ENCODE data around the gene PLA2G2C. TPM values are rescaled to one million over a fixed set of nuclear protein-coding genes. Genes with fewer than 3 reads are reported as not detected.

PLA2G2C gene
- total RNA-seq, 4 donors from 2014 or later, result 0.31 to 0.81 TPM; not detected in 2

DNA sequence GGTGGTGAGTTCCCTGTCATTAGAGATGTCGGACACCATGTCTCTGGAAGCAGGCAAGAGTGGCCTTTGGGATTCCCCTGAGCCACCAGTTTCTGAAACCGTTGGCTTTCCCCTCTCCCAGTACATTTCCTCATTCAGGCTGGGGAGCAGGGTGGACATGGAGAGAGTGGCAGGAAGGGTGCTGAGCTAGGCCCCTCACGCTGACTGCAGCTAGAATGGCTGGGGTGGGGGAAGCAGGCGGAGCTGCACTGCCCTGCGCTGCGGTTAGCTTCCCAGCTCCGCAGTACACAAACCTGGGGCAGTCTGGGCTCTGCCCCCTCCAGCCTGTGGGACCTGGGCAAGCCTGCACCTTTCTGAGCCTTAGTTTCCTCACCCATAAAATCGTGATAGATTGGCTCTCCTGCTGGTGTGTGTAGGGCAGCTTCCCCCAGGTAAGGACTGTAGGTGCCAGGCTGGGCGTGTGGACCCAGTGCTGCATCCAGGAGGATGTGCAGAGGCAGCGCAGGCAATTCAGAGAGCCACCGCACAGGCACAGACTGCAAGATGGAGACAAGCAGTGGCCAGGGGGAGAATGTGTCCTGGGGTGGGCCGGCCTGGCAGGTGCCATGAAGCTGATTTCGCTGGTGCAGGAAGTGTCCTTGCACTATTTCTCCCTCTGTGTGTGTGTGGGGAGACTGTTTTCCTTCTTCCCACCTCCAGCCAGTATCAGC, 44.2 kb downstream of the PLA2G2C start:
- Histone ChIP-seq H3K9me3 (no peaks in the 10 kb centered on the region), H3K4me3 (no peak overlapping the region), H3K27ac (no peak overlapping the region), H3K27me3 (peaks cover 33% of the 10 kb centered on the region), H3K4me1 (no peaks in the 10 kb centered on the region), H3K36me3 (no peaks in the 10 kb centered on the region)
- TF ChIP-seq POLR2AphosphoS5 (IDR thresholded peaks at IDR 0.05), result no peak
- WGBS, 2 donors (ENCODE audit: low coverage in 1 of 2), result 79% methylated on average over 3 of the region's 13 CpGs; no CpG with 5 or more reads in 1 of the 2 donors
- no peak for ATAC-seq

DNA sequence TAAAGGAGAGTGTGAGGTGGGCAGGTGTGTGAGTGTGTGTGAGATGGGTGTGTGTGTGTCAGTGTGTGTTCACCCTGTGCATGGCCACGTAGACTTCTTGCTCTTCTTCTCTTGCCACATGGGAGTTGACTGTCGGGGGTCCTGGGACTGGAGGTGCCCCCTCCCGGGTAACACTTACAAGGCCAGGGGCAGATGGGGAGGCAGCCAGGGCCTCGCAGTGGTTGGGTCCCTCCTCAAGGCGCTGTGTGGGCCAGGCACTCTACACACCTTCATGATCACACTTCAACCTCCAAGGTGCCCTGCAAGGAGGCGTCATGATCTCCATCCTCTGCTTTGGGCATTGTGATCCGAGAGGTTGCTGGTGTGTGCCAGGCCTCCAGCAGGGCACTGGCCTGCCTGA, 44.9 kb downstream of the PLA2G2C start:
- no peak for TF ChIP-seq POLR2A (IDR thresholded peaks at IDR 0.05)
- TF ChIP-seq, protein P1, sequence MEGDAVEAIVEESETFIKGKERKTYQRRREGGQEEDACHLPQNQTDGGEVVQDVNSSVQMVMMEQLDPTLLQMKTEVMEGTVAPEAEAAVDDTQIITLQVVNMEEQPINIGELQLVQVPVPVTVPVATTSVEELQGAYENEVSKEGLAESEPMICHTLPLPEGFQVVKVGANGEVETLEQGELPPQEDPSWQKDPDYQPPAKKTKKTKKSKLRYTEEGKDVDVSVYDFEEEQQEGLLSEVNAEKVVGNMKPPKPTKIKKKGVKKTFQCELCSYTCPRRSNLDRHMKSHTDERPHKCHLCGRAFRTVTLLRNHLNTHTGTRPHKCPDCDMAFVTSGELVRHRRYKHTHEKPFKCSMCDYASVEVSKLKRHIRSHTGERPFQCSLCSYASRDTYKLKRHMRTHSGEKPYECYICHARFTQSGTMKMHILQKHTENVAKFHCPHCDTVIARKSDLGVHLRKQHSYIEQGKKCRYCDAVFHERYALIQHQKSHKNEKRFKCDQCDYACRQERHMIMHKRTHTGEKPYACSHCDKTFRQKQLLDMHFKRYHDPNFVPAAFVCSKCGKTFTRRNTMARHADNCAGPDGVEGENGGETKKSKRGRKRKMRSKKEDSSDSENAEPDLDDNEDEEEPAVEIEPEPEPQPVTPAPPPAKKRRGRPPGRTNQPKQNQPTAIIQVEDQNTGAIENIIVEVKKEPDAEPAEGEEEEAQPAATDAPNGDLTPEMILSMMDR (IDR thresholded peaks at IDR 0.05), result no peak
- Histone ChIP-seq H3K4me3 (no peak overlapping the region), H3K9me3 (no peaks in the 10 kb centered on the region), H3K27me3 (peaks cover 36% of the 10 kb centered on the region), H3K36me3 (no peaks in the 10 kb centered on the region), H3K27ac (no peak overlapping the region), H3K4me1 (no peaks in the 10 kb centered on the region)
- no peak for ATAC-seq
- WGBS, 2 donors (ENCODE audit: low coverage in 1 of 2), result 94 to 96% methylated on average over 3 of the region's 7 CpGs

DNA sequence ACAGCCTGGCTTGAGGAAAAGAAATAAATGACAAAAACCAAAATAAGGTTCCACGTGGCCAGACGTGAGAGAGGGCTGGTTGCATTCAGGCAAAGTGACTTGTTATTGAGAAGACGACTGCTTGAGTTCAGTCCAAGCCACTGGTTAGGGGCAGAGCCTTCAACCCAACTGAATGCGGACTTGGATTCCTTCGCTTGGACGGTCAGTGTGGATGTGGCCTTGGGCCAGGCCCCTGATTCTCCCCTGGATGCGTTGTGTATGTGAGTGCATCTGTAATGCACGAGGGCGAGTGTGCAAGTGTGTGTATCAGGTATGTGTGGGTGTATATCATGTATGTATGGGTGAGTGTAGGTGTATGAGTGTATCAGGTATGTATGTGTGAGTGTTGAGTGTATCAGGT, 45.3 kb downstream of the PLA2G2C start:
- WGBS, 2 donors (ENCODE audit: low coverage in 1 of 2), result 78 to 92% methylated on average over 2 to 7 of the region's 9 CpGs

DNA sequence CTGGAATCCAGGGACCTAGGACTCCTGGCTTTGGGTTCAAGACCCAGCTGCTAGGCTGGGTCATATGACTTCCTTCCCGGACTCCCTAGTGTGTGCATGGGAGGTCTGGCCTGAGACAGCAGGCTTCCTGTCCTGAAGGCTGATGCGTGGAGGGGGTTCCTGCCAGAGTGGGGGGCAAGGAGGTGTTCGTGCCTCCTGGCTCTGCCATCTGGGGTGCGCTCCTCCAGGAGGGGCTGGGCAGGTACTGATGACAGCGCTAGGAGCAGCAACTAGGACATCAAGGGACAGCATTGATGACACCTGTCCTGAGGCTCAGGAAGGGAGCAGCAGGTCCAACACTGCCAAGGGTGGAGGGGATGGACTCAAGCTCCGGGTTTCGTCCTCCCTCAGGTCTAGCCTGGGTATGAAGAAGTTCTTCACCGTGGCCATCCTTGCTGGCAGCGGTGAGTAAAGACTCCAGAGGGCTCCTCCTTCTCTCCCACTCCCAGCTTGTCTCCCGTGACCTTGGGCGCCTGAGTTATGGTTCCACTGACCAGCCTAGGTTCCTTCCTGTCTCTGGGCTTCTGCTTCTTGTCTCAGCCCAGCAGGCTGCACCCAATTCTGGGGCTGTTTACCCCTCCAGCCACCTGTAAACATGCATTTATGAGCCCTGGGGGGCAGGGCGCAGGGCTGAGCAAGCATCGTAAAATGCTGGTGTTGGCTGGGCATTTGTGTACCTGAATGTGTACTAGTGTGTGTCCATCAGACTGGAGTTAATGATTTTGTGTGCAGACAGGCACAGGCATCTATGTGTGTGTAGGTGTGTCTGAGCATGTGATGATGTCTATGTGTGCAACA, 46.3 kb downstream of the PLA2G2C start:
- no peak for ATAC-seq
- H3K4me3 ChIP-seq, result no peak overlapping the region
- TF ChIP-seq POLR2AphosphoS5 (IDR thresholded peaks at IDR 0.05), result no peak
- no peak for TF ChIP-seq POLR2A (IDR thresholded peaks at IDR 0.05)
- TF ChIP-seq, protein P1 (IDR thresholded peaks at IDR 0.05), result no peak
- TF ChIP-seq EP300 (IDR thresholded peaks at IDR 0.05), result no peak
- H3K27me3 ChIP-seq, result peaks cover 36% of the 10 kb centered on the region
- H3K9me3 ChIP-seq, result no peaks in the 10 kb centered on the region
- H3K27ac ChIP-seq, result no peak overlapping the region
- H3K4me1 ChIP-seq, result no peaks in the 10 kb centered on the region
- H3K36me3 ChIP-seq, result no peaks in the 10 kb centered on the region
- whole genome bisulfite sequencing, 2 donors (ENCODE audit: low coverage in 1 of 2), result 65 to 90% methylated on average over 6 to 7 of the region's 13 CpGs

More for the DNA sequence above, 45.3 kb downstream of the PLA2G2C start:
- H3K4me1 ChIP-seq, result no peaks in the 10 kb centered on the region
- H3K27me3 ChIP-seq, result peaks cover 36% of the 10 kb centered on the region
- no peaks in the 10 kb centered on the region for H3K9me3 ChIP-seq
- no peak for ATAC-seq
- TF ChIP-seq EP300 (IDR thresholded peaks at IDR 0.05) (no peak), POLR2A (IDR thresholded peaks at IDR 0.05) (no peak), POLR2AphosphoS5 (IDR thresholded peaks at IDR 0.05) (no peak)
- TF ChIP-seq, protein P1 (IDR thresholded peaks at IDR 0.05), result no peak
- H3K27ac ChIP-seq, result no peak overlapping the region
- H3K36me3 ChIP-seq, result no peaks in the 10 kb centered on the region
- no peak overlapping the region for H3K4me3 ChIP-seq

DNA sequence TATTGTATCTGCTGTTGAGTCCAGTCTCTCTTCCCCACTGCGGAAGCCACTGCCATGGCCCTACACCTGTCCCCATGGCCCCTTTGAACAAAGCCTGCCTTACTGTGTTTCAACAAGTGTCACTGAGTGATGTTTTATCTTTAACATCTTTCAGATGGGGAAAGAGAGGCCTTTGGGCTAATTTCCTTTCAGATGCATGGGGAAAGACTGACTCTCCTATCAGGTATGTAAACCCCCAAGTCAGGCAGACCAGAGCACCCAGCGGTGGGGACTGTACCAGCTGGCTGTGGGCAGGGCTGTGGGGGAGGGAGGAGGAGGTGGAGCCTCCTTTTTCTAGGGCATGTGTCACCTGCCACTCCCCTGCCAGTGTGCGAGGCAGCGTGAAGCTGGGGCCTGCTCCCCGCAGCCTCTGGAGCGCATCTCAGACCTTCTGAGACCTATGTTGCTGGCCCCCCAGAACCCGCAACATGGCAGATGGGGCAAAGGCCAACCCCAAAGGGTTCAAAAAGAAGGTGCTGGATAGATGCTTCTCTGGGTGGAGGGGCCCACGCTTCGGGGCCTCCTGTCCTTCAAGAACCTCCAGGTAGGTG, 47.3 kb downstream of the PLA2G2C start, which contains the start of gene PLA2G2F:
Gene PLA2G2F (plus strand): TSS at position 363 of the 590 bp plus-strand sequence. CDS start 105 bp downstream, at position 468.
- WGBS, 2 donors (ENCODE audit: low coverage in 1 of 2), result 87 to 100% methylated on average over 1 to 3 of the region's 9 CpGs
- Histone ChIP-seq H3K4me1 (no peaks in the 10 kb centered on the region), H3K27ac (no peak within 1 kb of the TSS), H3K27me3 (peaks cover 36% of the 10 kb centered on the region), H3K4me3 (no peak within 1 kb of the TSS), H3K9me3 (no peaks in the 10 kb centered on the region), H3K36me3 (no peaks in the 10 kb centered on the region)
- ATAC-seq, result no peak
- TF ChIP-seq POLR2AphosphoS5 (IDR thresholded peaks at IDR 0.05) (no peak), POLR2A (IDR thresholded peaks at IDR 0.05) (no peak), EP300 (IDR thresholded peaks at IDR 0.05) (no peak)
- TF ChIP-seq, protein P1 (IDR thresholded peaks at IDR 0.05), result no peak
